HG02610 (cell line): ENCODE measurements around the gene CABP5.

Experiments
- ATAC-seq: cut with Tn5 transposase; IDR thresholded peaks from one replicate; pipeline ENCODE4 v1.9.1; 2021; ENCODE audit warnings: mild to moderate bottlenecking, moderate library complexity; ENCODE audit not compliant: unreplicated experiment

Gene CABP5

DNA sequence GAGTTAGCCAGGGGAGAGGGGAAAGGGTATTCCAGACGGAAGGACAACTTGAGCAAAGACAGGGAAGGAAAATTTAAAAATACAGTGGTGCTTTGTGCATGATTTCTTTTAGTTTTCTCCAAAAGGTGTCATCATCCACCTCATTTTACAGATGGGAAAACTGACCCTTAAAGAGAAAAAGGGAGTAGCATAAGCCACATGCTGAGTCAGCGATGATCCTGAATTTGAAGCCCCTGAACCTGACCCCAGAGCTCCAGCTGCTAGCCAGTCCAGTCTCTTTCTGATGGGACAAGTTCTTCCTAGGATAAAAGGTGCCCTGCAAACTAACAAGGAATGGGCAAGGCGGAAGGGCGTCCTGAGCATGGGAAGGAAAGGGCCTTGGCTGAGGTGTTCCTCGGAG, 10.3 kb downstream of the CABP5 start:
- ATAC-seq = no peak

DNA sequence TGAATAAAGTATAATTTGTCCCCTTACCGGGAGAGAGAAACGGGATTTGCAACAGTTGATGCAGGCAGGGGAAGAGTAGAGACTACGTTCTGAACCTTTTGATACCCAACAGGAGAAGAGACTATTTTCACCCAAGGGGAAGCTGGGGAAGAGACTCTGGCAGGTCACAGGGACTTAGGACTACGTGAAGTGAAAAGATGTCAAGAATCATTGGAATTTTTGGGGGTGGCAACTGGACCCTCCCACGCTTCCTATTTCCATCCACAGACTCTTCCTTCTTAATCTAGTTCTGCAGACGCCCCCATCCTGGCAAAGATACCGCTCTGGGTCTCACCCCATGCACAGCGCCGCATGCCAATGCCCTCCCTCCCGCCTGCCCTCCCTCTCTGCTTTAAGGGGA, 13.8 kb downstream of the CABP5 start:
- ATAC-seq = no peak

DNA sequence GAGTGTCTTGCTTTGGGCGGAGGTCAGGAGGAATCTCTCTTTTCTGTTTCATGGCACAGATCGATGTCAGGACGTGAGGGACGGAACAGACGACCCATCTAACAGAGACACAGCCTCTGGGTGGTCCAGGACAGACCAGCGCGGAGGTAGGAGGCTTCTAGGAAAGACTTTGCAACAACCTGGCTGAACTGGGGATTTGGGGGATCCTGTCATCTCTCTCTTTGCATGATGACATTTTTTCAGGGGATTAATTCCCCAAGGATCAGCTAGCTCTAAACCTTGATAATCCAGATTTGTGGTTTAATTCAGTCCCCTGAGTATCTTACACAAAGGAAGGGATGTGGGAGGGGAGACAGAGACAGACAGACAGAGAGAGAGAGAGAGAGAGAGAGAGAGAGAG, 14.4 kb downstream of the CABP5 start:
- ATAC-seq = no peak

DNA sequence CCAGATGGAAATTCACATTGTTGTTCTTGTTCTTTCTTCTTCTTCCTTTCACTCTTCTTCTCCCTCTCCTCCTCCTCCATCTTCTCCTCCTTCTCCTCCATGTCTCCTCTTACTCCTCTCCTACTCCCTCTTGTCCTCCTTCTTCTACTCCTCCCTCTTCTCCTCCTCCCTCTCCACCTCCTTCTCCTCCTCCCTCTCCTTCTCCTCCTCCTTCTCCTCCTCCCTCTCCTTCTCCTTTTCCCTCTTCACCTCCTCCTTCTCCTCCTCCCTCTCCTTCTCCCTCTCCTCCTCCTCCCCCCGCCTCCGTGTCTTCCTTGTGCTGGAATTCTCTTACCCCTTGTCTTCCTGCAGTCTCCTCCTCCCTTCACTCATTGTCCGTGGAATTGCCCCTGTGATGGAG, 18.4 kb downstream of the CABP5 start:
- ATAC-seq = no peak

DNA sequence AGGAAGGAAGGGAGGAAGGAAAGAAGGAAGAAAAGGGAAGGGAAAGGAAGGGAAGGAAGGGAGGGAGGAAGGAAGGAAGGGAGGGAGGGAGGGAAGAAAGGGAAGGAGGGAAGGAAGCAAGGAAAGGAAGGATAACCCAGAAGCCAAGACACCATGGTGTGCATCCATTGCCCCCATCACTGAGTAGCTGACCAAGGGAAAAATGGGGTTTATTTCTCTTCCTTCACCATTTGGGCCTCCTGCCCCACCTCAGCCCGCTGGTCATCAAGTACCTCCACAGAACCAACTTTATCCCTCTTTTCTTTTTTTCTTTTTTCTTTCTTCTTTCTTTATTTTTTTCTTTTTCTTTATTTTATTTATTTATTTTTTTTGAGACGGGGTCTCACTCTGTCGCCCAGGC, 20.4 kb downstream of the CABP5 start:
- no peak for ATAC-seq

DNA sequence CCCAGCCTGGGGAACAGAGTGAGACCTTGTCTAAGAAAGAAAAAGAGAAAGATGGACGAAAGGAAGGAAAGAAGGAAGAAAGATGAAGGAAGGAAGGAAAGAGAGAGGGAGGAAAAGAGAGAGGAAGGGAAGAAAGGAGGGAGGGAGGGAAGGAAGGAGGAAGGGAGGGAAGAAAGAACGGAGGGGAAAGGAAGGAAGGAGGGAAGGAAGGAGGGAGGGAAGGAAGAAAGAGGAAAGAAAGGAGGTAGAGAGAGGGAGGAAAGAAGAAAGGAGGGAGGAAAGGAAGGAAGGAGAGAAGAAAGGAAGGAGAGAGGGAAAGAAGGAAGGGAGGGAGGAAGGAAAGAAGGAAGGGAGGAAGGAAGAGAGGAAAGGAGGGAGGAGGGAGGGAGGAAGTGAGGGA, 20.9 kb downstream of the CABP5 start:
- no peak for ATAC-seq

DNA sequence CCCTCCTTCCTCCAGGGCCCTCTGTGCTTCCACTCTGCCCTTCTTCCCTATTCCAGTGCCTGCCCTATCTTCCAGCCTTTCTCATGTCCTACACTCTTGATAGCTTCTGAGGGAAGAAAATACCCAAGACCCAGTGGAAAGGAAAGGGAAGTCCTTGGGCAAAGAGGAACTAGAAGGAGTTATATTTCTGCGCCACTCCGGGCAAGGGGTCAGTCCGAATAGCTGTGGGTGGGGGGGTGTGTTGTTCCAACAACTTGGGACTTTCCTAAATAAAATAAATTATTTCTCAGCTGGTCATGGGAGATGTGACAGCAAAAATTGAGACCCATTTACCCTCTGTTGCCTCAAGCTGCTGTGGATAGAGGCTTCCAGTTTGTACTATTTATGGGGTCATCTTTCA, 23.2 kb downstream of the CABP5 start:
- ATAC-seq = no peak

DNA sequence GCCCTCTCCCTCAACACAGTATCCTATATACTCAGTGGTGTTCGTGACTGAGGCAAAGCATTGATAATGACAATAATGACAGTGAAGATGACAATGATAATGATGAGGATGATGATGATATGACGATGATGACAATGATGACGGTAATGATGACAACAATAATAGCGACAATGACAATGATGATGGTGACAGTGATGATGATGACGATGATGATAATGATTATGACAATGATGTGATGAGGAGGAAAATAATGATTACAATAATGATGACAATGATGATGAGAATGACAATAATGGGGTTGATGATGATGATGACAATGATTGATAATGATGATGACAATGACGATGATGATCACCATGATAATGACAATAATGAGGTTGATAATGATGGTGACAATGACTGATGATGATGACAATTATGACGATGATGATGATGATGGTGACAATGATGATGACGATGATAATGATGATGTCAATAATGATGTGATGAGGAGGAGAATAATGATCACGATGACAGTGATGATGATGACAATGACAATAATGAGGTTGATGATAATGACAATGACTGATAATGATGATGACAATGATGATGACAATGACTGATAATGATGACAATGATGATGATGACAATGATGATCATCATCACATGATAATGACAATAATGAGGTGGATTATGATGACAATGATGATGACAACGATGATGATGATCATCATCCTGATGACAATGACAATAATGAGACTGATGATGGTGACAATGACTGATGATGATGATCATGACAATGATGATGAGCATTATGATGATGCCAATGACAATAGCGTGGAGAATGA, 32.7 kb downstream of the CABP5 start:
- ATAC-seq = no peak

DNA sequence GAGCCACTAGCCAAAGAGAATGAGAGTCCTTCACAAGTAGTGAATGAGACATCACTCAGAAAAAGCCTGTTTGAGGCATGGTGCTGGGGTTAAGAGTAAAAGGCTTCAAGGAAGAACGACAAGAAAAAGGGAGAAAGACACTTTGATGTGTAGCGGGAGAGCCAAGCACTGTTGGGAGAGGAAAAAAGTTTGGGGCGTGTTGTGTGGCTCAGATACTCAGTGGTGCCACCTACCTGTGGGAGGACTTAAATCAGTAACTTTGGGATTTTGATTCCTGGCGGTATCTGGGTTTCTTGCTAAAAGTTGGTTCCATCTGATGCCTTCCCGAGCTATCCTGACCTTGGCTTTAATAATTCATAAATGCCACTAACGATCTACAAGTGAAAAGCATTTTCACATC, 37.1 kb downstream of the CABP5 start:
- no peak for ATAC-seq

DNA sequence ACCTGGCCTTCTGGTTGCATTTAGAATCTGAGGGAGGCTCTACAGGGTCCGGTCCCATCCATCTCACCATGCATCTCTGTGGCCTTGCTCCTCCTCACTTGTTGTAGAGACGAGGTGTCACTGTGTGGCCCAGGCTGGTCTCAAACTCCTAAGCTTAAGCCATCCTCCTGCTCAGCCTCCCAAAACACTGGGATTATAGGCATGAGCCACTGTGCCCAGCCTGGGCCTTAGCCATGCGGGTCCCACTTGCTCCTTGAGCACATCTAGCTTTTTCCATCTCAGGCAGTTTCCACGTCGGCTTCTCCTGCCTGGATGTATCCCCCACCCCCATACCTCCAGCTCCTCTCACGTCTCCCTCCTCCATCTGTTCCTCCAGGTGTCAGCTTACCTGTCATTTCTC, 39.6 kb downstream of the CABP5 start:
- ATAC-seq = no peak

DNA sequence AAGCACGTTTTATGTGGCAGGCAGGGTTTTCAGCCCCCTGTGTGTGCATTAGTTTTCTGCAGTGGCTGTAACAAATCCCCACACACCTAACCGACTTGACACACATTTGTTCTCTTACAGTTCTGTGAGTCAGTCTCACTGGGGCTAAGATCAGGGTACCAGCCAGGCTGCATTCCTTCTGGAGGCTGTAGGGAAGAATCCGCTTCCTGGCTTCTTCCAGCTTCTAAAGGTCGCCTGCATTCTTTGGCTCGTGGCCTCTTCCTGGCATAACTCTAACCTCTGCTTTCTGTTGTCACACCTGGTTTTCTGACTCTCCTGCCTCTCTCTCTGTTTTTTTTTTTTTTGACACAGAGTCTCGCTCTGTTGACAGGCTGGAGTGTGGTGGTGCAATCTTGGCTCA, 43.0 kb downstream of the CABP5 start:
- ATAC-seq = no peak

DNA sequence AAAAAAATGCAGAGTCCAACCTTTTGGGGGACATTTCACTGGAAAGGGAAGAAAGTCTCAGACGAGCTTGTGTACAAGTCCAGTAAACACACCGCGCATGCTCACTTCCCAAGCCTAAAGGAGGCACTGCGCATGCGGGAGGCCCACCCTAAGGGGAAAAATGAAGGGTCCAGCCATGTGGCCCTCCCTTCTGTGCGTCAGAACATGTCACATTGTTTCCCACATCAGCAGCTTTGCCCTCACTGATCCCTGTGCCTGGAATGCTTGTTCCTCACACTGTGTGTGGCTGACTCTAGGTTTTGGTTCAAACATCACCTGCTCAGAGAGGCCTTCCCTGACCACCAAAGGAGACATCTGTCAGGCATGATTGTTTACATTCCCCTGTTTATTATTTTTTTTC, 45.1 kb downstream of the CABP5 start:
- no peak for ATAC-seq

DNA sequence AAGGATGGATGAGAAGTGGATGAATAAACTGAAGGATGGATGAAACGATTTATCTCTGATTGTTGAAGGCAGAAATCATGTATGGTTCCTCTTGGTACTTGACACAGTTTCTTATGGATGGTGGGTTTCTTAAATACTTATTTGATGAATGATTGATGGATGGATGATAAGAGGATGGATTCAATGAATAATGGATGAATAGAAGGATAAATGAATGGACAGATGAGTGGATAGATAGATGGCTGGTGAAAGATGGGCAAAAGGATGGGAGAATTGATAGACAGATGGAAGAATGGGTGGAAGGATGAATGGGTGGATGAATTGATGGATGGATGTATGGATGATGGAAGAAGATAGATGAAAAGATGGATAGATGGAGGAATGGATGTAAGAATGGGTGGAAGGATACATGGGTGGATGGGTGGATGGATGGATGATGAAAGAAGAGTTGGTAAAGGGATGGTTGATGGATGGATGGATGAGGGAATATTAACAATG, 47.6 kb downstream of the CABP5 start:
- ATAC-seq = no peak

DNA sequence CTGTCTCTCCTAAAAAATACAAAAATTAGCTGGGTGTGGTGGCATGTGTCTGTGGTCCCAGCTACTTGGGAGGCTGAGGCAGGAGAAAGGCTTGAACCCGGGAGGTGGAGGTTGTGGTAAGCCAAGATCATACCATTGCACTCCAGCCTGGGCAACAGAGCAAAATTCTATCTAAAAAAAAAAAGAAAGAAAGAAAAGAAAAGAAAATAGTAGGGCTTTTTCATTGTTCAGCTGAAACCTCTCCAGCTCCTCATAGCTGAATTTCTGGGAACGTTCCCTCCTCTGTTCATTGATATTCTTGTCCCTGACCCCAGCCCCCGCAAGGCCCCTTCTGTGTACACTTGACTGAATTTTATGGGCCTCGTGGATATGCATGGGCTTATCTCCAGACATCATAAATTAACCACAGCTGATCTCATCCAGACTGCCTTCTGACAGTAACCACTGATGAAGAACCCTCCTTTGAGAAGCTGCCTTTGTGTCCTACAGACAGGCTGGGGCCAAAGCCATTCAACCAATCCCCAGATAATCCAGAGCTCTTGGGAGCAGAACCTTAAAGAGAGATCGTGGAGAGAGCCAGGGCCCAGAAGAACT, 49.6 kb downstream of the CABP5 start, which contains the start of gene ELSPBP1:
TSS of gene ELSPBP1 (plus strand) at position 424 of the 594 bp plus-strand sequence. CDS start 14,036 bp downstream, outside the sequence.
- ATAC-seq = no peak

DNA sequence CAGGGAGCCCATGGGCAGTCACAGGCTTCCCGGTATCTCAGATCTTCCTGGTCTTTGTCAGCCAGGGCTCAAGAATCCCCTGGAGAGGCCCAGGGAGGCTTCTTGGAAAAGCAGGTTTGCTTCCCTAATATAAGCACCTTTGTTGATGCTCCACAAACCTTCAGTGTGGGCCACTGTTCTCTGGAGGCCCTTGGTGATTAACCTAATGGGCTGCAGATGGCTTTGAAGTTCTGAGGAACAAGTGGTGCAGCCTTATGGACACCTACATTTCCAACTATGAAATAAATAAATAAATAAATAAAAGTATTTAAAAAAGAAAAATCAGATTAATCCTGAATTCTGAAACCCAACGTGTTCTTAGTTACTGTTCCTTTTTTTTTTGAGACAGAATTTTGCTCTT, 51.8 kb downstream of the CABP5 start, which contains the start of gene BSPH1:
TSS of gene BSPH1 (minus strand) at position 101 of the 400 bp plus-strand sequence. CDS start at position 12, 89 bp downstream.
- ATAC-seq = no peak

DNA sequence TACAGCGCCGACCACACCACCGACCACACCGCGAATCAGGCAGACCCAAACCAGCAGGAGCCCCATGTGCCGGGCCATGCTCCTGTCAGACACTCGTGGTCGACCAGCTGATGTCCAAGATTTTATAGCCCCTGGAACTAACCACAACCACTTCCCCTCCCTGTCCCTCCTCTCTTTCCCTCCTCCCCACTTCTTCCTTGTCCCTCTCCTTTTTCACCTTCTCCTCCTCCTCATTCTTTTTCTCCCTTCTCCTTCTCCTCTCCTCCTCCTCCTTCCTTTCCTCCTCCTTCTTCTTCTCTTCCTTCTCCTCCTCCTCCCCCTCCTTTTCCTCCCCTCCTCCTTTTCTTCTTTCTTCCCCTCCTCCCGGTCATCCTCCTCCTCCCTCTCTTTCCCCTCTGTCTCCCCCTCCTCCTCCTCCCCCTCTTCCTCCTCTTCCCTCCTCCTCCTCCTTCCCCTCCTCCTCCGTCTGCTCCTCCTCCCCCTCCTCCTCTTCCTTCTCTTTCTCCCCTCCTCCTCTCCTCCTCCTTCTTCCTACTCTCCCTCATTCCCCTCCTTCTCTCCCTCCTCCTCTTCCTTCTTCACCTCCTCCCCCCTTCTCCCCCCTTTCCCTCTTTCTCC, 52.6 kb downstream of the CABP5 start:
- ATAC-seq = no peak
